ENCODE data around the gene VPS13D.

GRCh38 chr1:12285496-12286143, 55.8 kb downstream of the VPS13D start:
- TF ChIP-seq CTCF (IDR thresholded peaks at IDR 0.05; ENCODE audit: low read depth, low read length) (no peak), POLR2A (IDR thresholded peaks at IDR 0.05; ENCODE audit: extremely low read depth, insufficient read length) (no peak)
